ENCODE measurements around the gene MACIR. TPM values are rescaled to one million over a fixed set of nuclear protein-coding genes. Genes with fewer than 3 reads are reported as not detected.

The MACIR gene
- total and polyA plus RNA-seq, 9 of the 15 experiments (the other 6 are each of a cell fraction or from before 2014, with no cell fraction given): 1.4 to 11.6 (median 9.4) TPM

GRCh38 chr5:103224118-103224893 is 34.3 kb upstream of the MACIR start (continued):
- TF ChIP-seq FOXJ2 (tag; IDR thresholded peaks at IDR 0.05) (no peak), KAT2B (IDR thresholded peaks at IDR 0.05; ENCODE audit: low read depth, low read length) (no peak), ZBTB8A (IDR thresholded peaks at IDR 0.05; ENCODE audit: partially characterized antibody) (no peak), RHOXF2B (CRISPR knock-in tag; conservative IDR thresholded peaks at IDR 0.05) (no peak), ZBTB40 (IDR thresholded peaks at IDR 0.05) (no peak), ZBTB40 (CRISPR knock-in tag; IDR thresholded peaks at IDR 0.05) (no peak), E2F6 (IDR thresholded peaks at IDR 0.05; ENCODE audit: borderline replicate concordance in 1 of 2, extremely low read depth in 1 of 2, insufficient read depth in 1 of 2, insufficient read length in 1 of 2, low read depth in 1 of 2, low read length in 1 of 2, poor library complexity in 1 of 2, severe bottlenecking in 1 of 2) (no peak), ZNF780A (CRISPR knock-in tag; IDR thresholded peaks at IDR 0.05) (no peak), ZBTB2 (IDR thresholded peaks at IDR 0.05) (no peak), PTRF (tag; IDR thresholded peaks at IDR 0.05) (no peak), GABPB1 (CRISPR knock-in tag; IDR thresholded peaks at IDR 0.05) (no peak), ETS2 (tag; IDR thresholded peaks at IDR 0.05; ENCODE audit: borderline replicate concordance, poor library complexity, severe bottlenecking) (no peak)
